ACHN (cell line): Measurements from ENCODE around the gene SLIT1.

Experiments used
- DNase-seq: peaks from one replicate; pipeline ENCODE4 v3.0.0-alpha.2; 2015
- in situ Hi-C: cut with HindIII; loops from 2 replicates; pipeline ENCODE4 v1.10.0; 2017; ENCODE audit warnings: low sequenced_read_pairs, low pct_ligation_motif_present, low pct_unique_long_range_greater_than_20kb

SLIT1 gene

GRCh38 chr10:97207131-97207530, 21.4 kb upstream of the SLIT1 start:
- in situ Hi-C loops = no loop called here
- no peak for DNase-seq

DNA sequence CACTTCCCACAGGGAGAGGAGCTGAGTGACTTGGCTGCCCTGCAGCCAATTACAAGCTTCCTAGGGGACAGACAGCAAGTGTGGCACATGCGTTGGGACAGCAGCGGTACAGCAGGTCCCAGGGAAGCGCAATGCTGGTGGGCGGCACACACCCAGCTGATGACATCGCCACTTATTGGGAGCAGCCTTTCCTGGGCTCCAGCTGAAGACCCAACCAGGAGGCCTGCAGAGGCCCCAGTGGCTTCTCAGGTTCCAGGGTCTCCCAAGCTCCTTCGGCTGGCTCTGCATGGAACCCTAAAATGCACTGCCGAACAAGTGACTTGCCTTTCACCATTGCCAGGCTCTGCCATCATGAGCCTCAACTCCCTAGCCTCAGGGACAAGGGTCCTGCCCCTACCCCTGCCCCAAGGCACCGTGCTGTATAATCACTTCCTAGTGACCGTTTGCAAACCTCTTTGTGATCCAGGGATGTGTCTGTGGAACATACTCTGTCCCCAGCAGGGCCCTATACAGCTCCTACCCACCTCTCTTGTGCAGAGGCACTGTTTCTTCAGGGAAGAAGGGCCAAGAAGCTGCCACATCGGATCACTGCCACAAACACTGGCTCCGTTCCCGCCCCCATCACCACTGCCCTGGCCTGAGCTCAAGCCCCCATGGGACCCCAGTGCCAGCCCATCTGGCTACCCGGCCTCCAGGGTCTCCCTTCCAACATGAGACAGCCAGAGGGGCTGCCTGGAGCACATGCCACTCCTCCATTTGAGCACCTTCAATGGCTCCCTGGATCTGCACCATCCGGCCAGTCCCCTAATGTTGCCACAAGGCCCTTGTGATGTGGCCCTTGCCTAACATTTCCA, 19.3 kb upstream of the SLIT1 start:
- DNase-seq = no peak
- in situ Hi-C loops = no loop called here

GRCh38 chr10:97203220-97203619, 17.5 kb upstream of the SLIT1 start:
- in situ Hi-C loops = no loop called here
- DNase-seq = no peak

DNA sequence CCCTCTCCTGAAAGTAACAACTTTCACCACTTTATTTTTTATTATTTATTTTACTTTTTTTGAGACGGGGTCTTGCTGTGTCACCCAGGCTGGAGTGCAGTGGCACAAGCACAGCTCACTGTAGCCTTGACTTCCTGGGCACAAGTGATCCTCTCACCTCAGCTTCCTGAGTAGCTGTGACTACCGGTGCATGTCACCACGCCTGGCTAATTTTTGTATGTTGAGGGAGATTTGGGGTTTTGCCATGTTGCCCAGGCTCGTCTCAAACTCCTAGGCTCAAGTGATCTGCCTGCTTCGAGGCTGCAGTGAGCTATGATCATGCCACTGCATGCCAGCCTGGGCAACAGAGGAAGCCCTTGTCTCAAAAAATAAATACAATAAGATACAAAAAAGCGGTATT, 14.9 kb upstream of the SLIT1 start:
- in situ Hi-C loops = no loop called here
- DNase-seq = peak; percentile 28

GRCh38 chr10:97199152-97199551, 13.4 kb upstream of the SLIT1 start:
- DNase-seq = no peak
- in situ Hi-C loops = no loop called here

- DNase-seq = no peak
- in situ Hi-C loops = no loop called here
Observed at GRCh38 chr10:97197030-97197500, 11.3 kb upstream of the SLIT1 start.

- in situ Hi-C loops = no loop called here
- DNase-seq = peak; percentile 74
Observed at GRCh38 chr10:97196223-97197029, 10.7 kb upstream of the SLIT1 start.

DNA sequence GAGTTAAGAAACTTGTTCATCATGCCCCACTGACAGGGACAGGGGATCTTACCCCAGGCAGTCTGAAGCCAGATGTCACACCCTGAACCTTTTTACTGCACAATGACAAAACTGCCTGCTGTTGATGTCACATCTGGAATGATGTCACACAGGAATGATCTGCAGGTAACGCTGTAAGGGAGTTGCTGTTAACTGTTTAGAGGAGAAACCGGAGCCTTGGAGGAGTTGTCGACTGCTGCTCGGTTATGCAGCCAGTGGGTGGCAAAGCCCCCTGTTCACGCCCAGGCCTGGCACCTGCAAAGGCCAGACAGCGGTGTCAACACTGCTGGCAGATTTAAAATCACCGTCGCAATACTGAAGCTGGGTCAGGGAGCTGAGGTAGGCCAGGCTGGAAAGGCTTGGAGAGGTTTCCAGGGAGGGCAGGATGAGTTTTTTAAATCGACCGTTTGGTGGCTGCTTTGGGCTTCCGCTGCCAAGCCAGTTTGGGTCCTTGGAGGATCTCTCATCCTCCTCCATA, 10.0 kb upstream of the SLIT1 start:
- no peak for DNase-seq
- in situ Hi-C loops = no loop called here

- in situ Hi-C loops = no loop called here
- no peak for DNase-seq
Observed at GRCh38 chr10:97192952-97193435, 7.2 kb upstream of the SLIT1 start.

DNA sequence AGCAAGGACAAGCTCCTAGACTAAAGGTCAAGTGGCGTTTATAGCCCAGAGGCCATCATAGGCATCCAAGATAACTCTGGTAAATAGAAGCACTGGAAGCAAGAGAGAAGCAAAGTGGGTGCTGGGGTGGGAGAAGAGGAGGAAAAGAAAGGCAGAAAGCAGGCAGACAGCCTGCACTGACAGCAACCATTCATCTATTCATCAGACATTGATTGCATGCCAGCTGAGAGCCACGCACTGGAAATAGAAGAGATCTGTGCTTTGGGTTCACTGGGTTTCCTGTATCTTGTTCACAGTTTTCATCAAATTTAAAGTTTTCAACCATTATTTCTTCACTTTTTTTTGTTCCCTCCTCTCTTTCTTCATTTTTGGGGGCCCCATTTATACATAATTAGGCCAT, 4.7 kb upstream of the SLIT1 start:
- in situ Hi-C loops = no loop called here
- DNase-seq = no peak

GRCh38 chr10:97188261-97188711, 2.5 kb upstream of the SLIT1 start:
- in situ Hi-C loops = no loop called here
- no peak for DNase-seq

- no peak for DNase-seq
- in situ Hi-C loops = no loop called here
Observed at GRCh38 chr10:97186911-97187310, 1.2 kb upstream of the SLIT1 start.

DNA sequence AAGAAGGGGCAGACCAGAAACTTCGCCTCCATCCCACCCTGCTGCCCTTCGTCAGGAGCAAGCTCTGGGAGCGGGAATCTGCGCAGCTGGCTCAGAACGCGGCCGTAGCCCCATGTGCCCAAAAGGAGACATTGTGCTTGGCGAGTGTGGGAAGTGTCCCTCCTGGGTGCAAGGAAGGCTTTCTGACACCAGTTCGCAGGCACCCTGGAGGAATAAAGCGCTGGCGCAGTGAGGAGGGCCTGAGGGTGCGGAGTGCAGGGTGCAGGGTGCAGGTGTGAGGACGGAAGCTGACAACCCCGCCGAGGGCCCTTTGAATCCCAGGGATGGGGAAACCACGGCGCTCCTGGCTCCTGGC, 811 bp downstream of the SLIT1 start:
- DNase-seq = no peak
- in situ Hi-C loops = no loop called here

DNA sequence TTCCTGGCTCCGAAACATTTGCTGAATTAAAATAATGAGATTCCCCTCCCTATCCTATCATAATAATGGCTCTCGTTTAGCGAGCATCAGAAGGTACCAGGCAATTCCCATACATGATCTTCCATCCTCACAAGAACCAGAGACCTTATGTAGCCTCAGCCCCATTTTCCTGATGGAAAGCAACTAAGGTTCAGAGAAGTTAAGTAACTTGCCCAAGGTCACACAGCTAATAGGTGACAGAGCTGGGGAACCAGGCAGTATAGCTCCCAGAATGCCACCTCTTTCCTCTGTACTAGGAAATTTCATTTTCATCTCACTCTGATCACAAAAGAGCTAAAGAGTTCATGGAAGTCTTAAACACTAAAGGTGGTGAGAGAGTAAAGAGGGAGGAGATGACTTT, 2.4 kb downstream of the SLIT1 start:
- in situ Hi-C loops = no loop called here
- DNase-seq = no peak

- in situ Hi-C loops = no loop called here
- DNase-seq = no peak
Observed at GRCh38 chr10:97182288-97182990, 3.3 kb downstream of the SLIT1 start.

- in situ Hi-C loops = no loop called here
- DNase-seq = no peak
Observed at GRCh38 chr10:97180986-97181385, 4.8 kb downstream of the SLIT1 start.

DNA sequence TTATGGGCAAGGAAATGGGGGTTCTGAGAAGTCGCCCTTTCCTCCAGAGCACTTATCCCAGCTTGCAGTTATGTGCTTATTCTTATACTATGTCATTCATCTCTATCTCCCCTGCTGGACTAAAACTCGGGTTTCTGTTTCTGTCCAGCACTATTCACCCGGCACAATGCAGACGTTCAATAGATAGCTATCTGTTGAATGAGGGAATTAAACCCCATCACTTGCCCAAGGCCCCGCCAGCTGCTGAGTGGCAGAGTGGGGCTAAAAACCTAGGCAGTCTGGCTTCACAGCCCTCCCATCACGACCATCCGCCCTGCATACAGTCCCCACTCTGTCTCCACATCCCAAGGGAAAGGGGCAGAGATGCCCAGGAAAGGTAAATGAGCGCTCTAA, 5.4 kb downstream of the SLIT1 start:
- in situ Hi-C loops = no loop called here
- DNase-seq = no peak

GRCh38 chr10:97179731-97180362, 5.9 kb downstream of the SLIT1 start:
- no peak for DNase-seq
- in situ Hi-C loops = no loop called here
